Measurements from ENCODE around the gene ZNF207.

- TF ChIP-seq, protein P1, sequence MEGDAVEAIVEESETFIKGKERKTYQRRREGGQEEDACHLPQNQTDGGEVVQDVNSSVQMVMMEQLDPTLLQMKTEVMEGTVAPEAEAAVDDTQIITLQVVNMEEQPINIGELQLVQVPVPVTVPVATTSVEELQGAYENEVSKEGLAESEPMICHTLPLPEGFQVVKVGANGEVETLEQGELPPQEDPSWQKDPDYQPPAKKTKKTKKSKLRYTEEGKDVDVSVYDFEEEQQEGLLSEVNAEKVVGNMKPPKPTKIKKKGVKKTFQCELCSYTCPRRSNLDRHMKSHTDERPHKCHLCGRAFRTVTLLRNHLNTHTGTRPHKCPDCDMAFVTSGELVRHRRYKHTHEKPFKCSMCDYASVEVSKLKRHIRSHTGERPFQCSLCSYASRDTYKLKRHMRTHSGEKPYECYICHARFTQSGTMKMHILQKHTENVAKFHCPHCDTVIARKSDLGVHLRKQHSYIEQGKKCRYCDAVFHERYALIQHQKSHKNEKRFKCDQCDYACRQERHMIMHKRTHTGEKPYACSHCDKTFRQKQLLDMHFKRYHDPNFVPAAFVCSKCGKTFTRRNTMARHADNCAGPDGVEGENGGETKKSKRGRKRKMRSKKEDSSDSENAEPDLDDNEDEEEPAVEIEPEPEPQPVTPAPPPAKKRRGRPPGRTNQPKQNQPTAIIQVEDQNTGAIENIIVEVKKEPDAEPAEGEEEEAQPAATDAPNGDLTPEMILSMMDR (IDR thresholded peaks at IDR 0.05) = no peak
- no peak for TF ChIP-seq POLR2A (IDR thresholded peaks at IDR 0.05)
Observed at GRCh38 chr17:32429598-32429997, 79.6 kb downstream of the ZNF207 start.

All from stomach (tissue), 4 donors.